Neutrophil (primary cell): ENCODE data around the gene ABCA7.
A peak's percentile ranks its signal among the peaks of the same experiment; 100 is the strongest.

Experiments used
- H3K27ac ChIP-seq: fragments of 200-600 bp; sonication (generic); 2 replicates; pipeline ENCODE4 v1.5.1; 2016; ENCODE audit warnings: mild to moderate bottlenecking, moderate library complexity
- H3K27me3 ChIP-seq: fragments of 200-600 bp; sonication (generic); 2 replicates; pipeline ENCODE4 v1.6.0; 2016; ENCODE audit warnings: mild to moderate bottlenecking
- H3K36me3 ChIP-seq: fragments of 200-600 bp; sonication (generic); 2 replicates; pipeline ENCODE4 v1.5.1; 2017
- H3K4me1 ChIP-seq, 2 experiments: fragments of 200-600 bp in 1 of 2; sonication (generic) in 1 of 2; 1 replicate in 1 of 2; 2 replicates in 1 of 2; pipeline versions ENCODE4 v1.5.1 to v1.6.1; 2013 to 2016; ENCODE audit warnings: low read depth in 1 of 2, low read length in 1 of 2, mild to moderate bottlenecking in 1 of 2, moderate library complexity in 1 of 2; ENCODE audit not compliant: control insufficient read depth in 1 of 2, insufficient read depth in 1 of 2
- H3K4me3 ChIP-seq, 2 experiments: fragments of 200-600 bp in 1 of 2; sonication (generic) in 1 of 2; 1 replicate in 1 of 2; 2 replicates in 1 of 2; pipeline ENCODE4 v1.5.1; 2013 to 2016; ENCODE audit warnings: low read depth in 1 of 2, low read length in 1 of 2, mild to moderate bottlenecking in 1 of 2, moderate library complexity in 1 of 2
- H3K9me3 ChIP-seq: fragments of 200-600 bp; sonication (generic); 2 replicates; pipeline ENCODE4 v1.5.1; 2016
- TF ChIP-seq, protein P1 (sequence below): fragments of 200-600 bp; sonication (generic); IDR thresholded peaks from 2 replicates; pipeline ENCODE4 v1.5.1; 2016; ENCODE audit warnings: antibody characterized with exemption

Gene ABCA7

DNA sequence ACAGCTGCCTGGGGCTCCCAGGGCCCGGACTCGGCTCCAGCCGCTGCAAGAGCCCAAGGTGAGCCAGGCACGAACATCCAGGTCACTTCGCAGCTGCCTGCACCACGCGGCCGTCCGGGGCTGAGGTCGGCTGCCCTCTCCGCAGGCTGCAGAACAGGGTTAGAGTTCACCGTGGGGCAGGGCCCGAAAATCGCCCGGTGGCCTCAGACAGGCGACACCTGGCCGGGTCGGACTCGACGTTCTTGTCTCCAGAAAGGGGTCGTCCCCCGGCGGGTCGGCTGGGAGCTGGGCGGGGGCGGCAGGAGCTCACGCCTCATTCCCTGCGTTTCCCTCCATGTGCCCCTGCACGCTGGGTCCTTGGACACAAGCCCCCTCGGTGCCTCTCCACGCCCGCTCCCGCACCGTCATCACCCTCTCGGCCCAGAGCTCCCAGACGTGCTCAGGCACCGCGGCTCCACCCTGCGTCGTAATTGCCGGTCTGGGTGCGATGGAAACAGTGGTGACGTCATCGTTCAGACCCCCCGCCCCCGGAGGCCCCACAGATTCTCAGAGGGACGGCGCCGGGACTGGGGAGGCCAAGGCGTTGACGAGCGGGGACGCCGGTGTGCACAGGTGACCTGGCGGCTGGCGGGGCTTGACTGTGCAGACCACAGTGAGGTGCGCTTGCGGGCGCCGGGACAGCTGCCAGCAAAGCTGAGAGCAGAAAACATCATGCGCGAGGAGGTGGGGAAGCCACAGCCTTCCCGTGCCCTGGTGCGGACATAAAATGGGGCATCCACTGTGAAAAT is 43.7 kb upstream of the ABCA7 start:
- no peaks in the 10 kb centered on the region for H3K9me3 ChIP-seq
- H3K36me3 ChIP-seq = no peaks in the 10 kb centered on the region
- TF ChIP-seq, protein P1, sequence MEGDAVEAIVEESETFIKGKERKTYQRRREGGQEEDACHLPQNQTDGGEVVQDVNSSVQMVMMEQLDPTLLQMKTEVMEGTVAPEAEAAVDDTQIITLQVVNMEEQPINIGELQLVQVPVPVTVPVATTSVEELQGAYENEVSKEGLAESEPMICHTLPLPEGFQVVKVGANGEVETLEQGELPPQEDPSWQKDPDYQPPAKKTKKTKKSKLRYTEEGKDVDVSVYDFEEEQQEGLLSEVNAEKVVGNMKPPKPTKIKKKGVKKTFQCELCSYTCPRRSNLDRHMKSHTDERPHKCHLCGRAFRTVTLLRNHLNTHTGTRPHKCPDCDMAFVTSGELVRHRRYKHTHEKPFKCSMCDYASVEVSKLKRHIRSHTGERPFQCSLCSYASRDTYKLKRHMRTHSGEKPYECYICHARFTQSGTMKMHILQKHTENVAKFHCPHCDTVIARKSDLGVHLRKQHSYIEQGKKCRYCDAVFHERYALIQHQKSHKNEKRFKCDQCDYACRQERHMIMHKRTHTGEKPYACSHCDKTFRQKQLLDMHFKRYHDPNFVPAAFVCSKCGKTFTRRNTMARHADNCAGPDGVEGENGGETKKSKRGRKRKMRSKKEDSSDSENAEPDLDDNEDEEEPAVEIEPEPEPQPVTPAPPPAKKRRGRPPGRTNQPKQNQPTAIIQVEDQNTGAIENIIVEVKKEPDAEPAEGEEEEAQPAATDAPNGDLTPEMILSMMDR = no peak
- H3K27me3 ChIP-seq = peaks cover 64% of the 10 kb centered on the region
- H3K4me1 ChIP-seq = peaks cover 7 to 11% of the 10 kb centered on the region in 2 experiments
- no peak overlapping the region for H3K4me3 ChIP-seq
- no peak overlapping the region for H3K27ac ChIP-seq

DNA sequence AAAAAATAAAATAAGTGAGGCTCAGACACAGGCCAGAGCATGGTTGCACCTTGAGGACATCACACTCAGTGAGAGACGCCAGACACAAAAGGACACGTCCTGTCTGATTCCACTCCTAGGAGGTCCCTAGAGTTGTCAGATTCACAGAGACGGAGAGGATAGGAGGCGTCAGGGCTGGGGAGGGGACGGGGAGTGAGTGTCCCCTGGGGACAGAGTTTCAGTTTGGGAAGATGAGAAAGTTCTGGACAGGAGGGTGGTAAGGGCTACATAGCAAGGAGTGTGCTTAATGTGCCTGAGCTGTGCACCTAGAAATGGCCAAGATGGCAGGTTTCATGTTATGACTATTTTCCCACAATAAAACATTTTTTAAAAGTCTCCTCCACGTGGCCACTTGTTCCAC is 41.8 kb upstream of the ABCA7 start:
- no peak overlapping the region for H3K27ac ChIP-seq
- no peaks in the 10 kb centered on the region for H3K36me3 ChIP-seq
- H3K27me3 ChIP-seq = peaks cover 82% of the 10 kb centered on the region
- H3K4me3 ChIP-seq = no peak overlapping the region
- peaks cover 14 to 18% of the 10 kb centered on the region in 2 experiments for H3K4me1 ChIP-seq
- TF ChIP-seq, protein P1 = no peak
- no peaks in the 10 kb centered on the region for H3K9me3 ChIP-seq

DNA sequence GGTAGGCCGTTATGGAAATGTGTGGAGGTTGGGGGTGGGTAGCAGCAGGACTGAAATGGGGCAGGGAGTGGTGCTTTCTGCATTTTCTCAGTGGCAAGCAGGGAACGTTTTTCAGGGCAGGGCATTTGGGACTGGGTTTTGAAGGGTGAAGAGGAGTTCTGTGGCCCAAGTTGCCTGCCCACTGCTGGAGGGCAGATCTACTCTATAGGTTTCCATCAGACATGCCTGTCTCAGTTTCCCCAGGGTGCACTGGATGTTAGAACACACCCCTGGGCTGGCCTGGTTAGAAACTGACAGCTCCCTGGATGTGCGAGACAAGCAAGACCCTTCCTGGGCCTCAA is 40.6 kb upstream of the ABCA7 start:
- no peak overlapping the region for H3K27ac ChIP-seq
- TF ChIP-seq, protein P1 = no peak
- no peak overlapping the region for H3K4me3 ChIP-seq
- H3K9me3 ChIP-seq = no peaks in the 10 kb centered on the region
- H3K27me3 ChIP-seq = peaks cover 94% of the 10 kb centered on the region
- peaks cover 14 to 18% of the 10 kb centered on the region in 2 experiments for H3K4me1 ChIP-seq
- no peaks in the 10 kb centered on the region for H3K36me3 ChIP-seq

DNA sequence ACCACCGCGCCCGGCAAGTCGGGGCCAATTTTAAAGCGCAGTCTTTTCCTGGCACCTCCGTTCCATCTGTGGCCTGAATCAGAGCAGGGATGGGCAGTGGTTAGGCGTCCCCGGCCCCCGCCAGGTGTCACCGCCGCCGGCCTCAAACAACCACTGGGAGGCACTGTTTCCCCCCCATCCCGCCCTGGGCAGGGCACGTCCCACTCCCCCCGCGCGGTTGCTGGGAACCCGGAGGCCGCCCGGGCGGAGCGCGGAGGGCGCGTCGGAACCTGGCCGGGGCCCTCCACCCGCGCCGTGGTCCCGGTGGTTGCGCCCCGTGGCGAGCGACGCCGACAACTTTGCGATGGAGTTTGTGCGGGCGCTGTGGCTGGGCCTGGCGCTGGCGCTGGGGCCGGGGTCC is 39.8 kb upstream of the ABCA7 start, which contains the start of gene GRIN3B:
GRIN3B (plus strand) TSS at position 325 of the 400 bp plus-strand sequence; CDS start at position 344, 19 bp downstream.
- TF ChIP-seq, protein P1 = peak; percentile 71
- Histone ChIP-seq H3K27me3 (peaks cover 94% of the 10 kb centered on the region), H3K36me3 (no peaks in the 10 kb centered on the region), H3K4me1 (peaks cover 14 to 18% of the 10 kb centered on the region in 2 experiments), H3K27ac (no peak within 1 kb of the TSS), H3K4me3 (peak within 1 kb of the TSS; percentile 41 to 46), H3K9me3 (no peaks in the 10 kb centered on the region)

DNA sequence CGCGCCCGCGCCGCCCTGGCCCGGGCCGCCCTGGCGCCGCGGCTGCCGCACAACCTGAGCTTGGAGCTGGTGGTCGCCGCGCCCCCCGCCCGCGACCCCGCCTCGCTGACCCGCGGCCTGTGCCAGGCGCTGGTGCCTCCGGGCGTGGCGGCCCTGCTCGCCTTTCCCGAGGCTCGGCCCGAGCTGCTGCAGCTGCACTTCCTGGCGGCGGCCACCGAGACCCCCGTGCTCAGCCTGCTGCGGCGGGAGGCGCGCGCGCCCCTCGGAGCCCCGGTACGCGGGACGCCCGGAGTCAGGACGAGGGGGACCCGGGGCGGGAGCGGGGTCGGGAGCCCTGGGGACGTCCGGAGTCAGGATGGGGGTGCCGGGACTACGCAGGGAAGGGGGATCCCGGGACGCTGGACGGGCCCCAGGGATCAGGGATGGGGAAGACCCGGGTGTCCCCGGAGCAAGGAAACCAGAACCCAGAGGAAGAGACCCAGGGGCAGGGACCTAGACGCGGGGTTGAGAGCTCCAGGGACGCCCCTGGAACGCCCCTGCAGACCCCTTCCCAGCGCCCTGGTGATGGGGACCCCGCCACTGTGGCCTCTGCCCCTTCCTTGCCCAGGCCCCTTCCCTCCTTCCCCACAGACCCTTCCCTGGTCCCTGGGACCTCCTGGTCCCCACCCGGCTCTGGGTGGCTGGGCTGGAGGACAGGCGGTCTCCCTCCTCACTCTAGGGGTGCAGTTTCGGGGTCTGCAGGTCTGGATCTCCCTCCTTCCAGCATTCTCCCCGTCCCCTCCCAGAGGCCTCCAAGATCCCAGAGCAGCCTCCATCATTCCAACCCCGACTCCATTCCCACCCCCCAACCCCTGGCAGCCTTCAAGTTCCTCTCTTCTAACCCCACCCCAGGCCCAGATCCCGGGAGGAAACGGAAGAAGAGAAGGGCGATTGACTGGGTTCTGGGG is 39.0 kb upstream of the ABCA7 start:
- Histone ChIP-seq H3K27ac (no peak overlapping the region), H3K9me3 (no peaks in the 10 kb centered on the region), H3K4me1 (peaks cover 14 to 18% of the 10 kb centered on the region in 2 experiments), H3K36me3 (no peaks in the 10 kb centered on the region), H3K27me3 (peaks cover 86% of the 10 kb centered on the region), H3K4me3 (peak overlapping the region; percentile 3 to 28)
- TF ChIP-seq, protein P1 = no peak
